K562 (cell line): ENCODE data around the gene SOAT2. TPM values are rescaled to one million over a fixed set of nuclear protein-coding genes. Genes with fewer than 3 reads are reported as not detected.

ENCODE experiments used
- CEBPG ChIP-seq, 3 experiments: fragments of 200-800 bp in 1 of 3; sonication (Bioruptor generic) in 1 of 3; sonication (generic) in 1 of 3; formaldehyde crosslinking in 1 of 3; IDR thresholded peaks in 2 of 3; conservative IDR thresholded peaks in 1 of 3; 2 replicates each; pipeline versions ENCODE4 v1.6.1 to v1.8.0; 2016 to 2022; ENCODE audit warnings: missing compliant biosample characterization in 2 of 3, missing genetic modification characterization in 2 of 3, mild to moderate bottlenecking in 1 of 3, missing genetic modification reagents in 1 of 3
- ETS2 ChIP-seq: IDR thresholded peaks from 2 replicates; pipeline ENCODE4 v1.6.1; 2016; ENCODE audit warnings: borderline replicate concordance, missing genetic modification characterization, mild to moderate bottlenecking, moderate library complexity, missing compliant biosample characterization; ENCODE audit not compliant: poor library complexity, severe bottlenecking
- KDM1A ChIP-seq, 2 experiments: fragments of 450-650 bp; IDR thresholded peaks; 2 replicates each; pipeline ENCODE4 v1.6.1; 2016; ENCODE audit warnings: mild to moderate bottlenecking in 2 of 2
- KLF1 ChIP-seq: fragments of 450-650 bp; IDR thresholded peaks from 2 replicates; pipeline ENCODE4 v1.6.1; 2016; ENCODE audit warnings: missing genetic modification characterization, missing compliant biosample characterization
- L3MBTL2 ChIP-seq: fragments of 450-650 bp; IDR thresholded peaks from 2 replicates; pipeline ENCODE4 v1.6.1; 2016; ENCODE audit warnings: mild to moderate bottlenecking, moderate library complexity
- LARP7 ChIP-seq: fragments of 450-650 bp; IDR thresholded peaks from 2 replicates; pipeline ENCODE4 v1.6.1; 2016
- NR1H2 ChIP-seq: sonication (generic); formaldehyde crosslinking; IDR thresholded peaks from 2 replicates; pipeline ENCODE4 v1.4.0; 2020; ENCODE audit warnings: mild to moderate bottlenecking, missing genetic modification reagents
- POLR2B ChIP-seq: fragments of 450-650 bp; IDR thresholded peaks from 2 replicates; pipeline ENCODE4 v1.6.1; 2018; ENCODE audit warnings: low read depth; ENCODE audit not compliant: partially characterized antibody
- SAFB2 ChIP-seq: fragments of 200-400 bp; formaldehyde crosslinking; IDR thresholded peaks from 2 replicates; pipeline ENCODE4 v1.6.1; 2018; ENCODE audit warnings: borderline replicate concordance, low read length, low read depth, moderate library complexity; ENCODE audit not compliant: severe bottlenecking
- TAF1 ChIP-seq: IDR thresholded peaks from 2 replicates; pipeline ENCODE4 v1.6.1; 2011; ENCODE audit warnings: mild to moderate bottlenecking, low read length, moderate library complexity; ENCODE audit not compliant: insufficient read depth, control insufficient read depth, severe bottlenecking; ENCODE audit errors: extremely low read depth
- ZNF696 ChIP-seq: fragments of 250-450 bp; sonication (Bioruptor Pico); conservative IDR thresholded peaks from 2 replicates; pipeline ENCODE4 v1.4.0; 2020; ENCODE audit warnings: mild to moderate bottlenecking, moderate library complexity
- polyA plus RNA-seq, 8 experiments: library from polyadenylated mRNA; depleted of rRNA in 4 of 8; stranded (reverse) in 5 of 8; unstranded in 3 of 8; fragments of >200 nt; fragmentation: Nextera tagmentation in 2 of 8; fragmentation: Illumina TruSeq in 1 of 8; extraction: Ambion mirVana in 2 of 8; extraction: Trizol in 1 of 8; gene quantifications; 2 replicates each; pipeline versions ENCODE4 v1.2.1 to v1.2.3, GENCODE V29; 2011 to 2014; ENCODE audit warnings: inconsistent platforms in 1 of 8, missing spikeins in 1 of 8
- total RNA-seq, 7 experiments: library from RNA; depleted of rRNA in 6 of 7; stranded (reverse); fragments of >200 nt in 6 of 7; fragmentation: Illumina TruSeq in 2 of 7; extraction: Trizol in 2 of 7; gene quantifications; 2 replicates each; pipeline versions ENCODE4 v1.2.1 to v1.2.3, GENCODE V29; 2011 to 2021; ENCODE audit warnings: low replicate concordance in 1 of 7
- TF ChIP-seq, protein P1 (sequence below): fragments of 450-650 bp; conservative IDR thresholded peaks from 2 replicates; pipeline ENCODE4 v1.6.1; 2016; ENCODE audit warnings: missing genetic modification characterization, low read depth, mild to moderate bottlenecking, control low read depth, missing compliant biosample characterization
- TF ChIP-seq, protein P2 (sequence below): sonication (generic); formaldehyde crosslinking; IDR thresholded peaks from 2 replicates; pipeline ENCODE4 v1.8.0; 2022; ENCODE audit warnings: mild to moderate bottlenecking, missing genetic modification reagents, borderline replicate concordance
- TF ChIP-seq, protein P3 (sequence below), 2 experiments: fragments of 450-650 bp; IDR thresholded peaks; 2 replicates each; pipeline ENCODE4 v1.6.1; 2016
- TF ChIP-seq, protein P4 (sequence below): fragments of 200-800 bp; sonication (Bioruptor generic); IDR thresholded peaks from 2 replicates; pipeline ENCODE4 v1.6.1; 2017; ENCODE audit warnings: missing genetic modification characterization, missing compliant biosample characterization
- TF ChIP-seq, protein P5 (sequence below), 2 experiments: fragments of 250-450 bp in 1 of 2; fragments of 450-650 bp in 1 of 2; sonication (Bioruptor Pico) in 1 of 2; IDR thresholded peaks; 2 replicates each; pipeline versions ENCODE4 v1.6.1 to v1.8.0; 2016 to 2021; ENCODE audit warnings: mild to moderate bottlenecking in 2 of 2, moderate library complexity in 2 of 2, missing compliant biosample characterization in 1 of 2, missing genetic modification characterization in 1 of 2
- TF ChIP-seq, protein P6 (sequence below): sonication (generic); formaldehyde crosslinking; IDR thresholded peaks from 2 replicates; pipeline ENCODE4 v1.8.0; 2022; ENCODE audit warnings: missing genetic modification reagents, mild to moderate bottlenecking, moderate library complexity, borderline replicate concordance

Gene SOAT2
- total and polyA plus RNA-seq, 9 of the 15 experiments (the other 6 are each of a cell fraction or from before 2014, with no cell fraction given), result 0.04 TPM; not detected in 8

DNA sequence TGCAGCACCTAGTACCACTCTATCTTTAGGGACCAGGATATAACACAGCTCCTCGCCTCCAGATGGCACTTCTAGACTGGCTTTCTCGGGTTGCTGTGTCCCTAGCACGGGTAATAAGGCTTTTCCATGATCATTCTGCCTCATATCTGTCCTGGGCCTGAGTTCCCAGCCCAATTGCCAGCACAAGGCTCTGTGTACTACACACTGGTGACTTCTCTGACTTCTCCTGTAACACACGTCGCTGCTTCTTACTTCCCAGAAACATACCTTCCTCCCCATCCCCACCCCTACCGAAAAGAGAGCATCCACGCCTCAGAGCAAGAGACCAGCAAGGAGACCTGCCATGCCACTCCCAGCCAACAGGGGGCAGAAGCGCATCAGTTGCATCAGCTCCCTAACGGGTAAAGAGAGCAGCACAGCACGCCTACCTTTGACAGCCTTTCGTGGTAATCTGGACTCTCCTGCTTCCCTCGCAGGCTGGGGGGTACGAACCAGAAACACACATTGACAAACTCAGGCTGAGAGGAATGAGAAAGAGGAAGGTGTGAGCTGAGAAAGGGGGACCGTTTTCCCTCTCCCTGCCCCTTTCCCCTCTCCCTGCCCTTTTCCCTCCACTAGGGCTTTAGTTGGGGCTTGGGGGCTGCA, 56.0 kb downstream of the SOAT2 start (continued):
- TF ChIP-seq, protein P1, sequence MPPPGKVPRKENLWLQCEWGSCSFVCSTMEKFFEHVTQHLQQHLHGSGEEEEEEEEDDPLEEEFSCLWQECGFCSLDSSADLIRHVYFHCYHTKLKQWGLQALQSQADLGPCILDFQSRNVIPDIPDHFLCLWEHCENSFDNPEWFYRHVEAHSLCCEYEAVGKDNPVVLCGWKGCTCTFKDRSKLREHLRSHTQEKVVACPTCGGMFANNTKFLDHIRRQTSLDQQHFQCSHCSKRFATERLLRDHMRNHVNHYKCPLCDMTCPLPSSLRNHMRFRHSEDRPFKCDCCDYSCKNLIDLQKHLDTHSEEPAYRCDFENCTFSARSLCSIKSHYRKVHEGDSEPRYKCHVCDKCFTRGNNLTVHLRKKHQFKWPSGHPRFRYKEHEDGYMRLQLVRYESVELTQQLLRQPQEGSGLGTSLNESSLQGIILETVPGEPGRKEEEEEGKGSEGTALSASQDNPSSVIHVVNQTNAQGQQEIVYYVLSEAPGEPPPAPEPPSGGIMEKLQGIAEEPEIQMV (tag), result peak; percentile 71; the same call in 1 of the 2 replicates
- TF ChIP-seq ZNF696 (CRISPR knock-in tag) (no peak), KLF1 (no peak), NR1H2 (no peak), KDM1A (IDR thresholded peaks at IDR 0.05) (peak; percentile 23 to 56; a peak in 2 of 4 replicates), TAF1 (peak; percentile 53), CEBPG (CRISPR knock-in tag; IDR thresholded peaks at IDR 0.05) (peak; percentile 99), CEBPG (tag; conservative IDR thresholded peaks at IDR 0.05 in 1 of 2, IDR thresholded peaks at IDR 0.05 in 1 of 2) (peak; percentile 83), SAFB2 (no peak), L3MBTL2 (peak; percentile 87), POLR2B (peak; percentile 43), LARP7 (peak; percentile 67; the same call in 1 of the 2 replicates), ETS2 (tag) (no peak)
- TF ChIP-seq, protein P2, sequence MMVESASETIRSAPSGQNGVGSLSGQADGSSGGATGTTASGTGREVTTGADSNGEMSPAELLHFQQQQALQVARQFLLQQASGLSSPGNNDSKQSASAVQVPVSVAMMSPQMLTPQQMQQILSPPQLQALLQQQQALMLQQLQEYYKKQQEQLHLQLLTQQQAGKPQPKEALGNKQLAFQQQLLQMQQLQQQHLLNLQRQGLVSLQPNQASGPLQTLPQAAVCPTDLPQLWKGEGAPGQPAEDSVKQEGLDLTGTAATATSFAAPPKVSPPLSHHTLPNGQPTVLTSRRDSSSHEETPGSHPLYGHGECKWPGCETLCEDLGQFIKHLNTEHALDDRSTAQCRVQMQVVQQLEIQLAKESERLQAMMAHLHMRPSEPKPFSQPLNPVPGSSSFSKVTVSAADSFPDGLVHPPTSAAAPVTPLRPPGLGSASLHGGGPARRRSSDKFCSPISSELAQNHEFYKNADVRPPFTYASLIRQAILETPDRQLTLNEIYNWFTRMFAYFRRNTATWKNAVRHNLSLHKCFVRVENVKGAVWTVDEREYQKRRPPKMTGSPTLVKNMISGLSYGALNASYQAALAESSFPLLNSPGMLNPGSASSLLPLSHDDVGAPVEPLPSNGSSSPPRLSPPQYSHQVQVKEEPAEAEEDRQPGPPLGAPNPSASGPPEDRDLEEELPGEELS (CRISPR knock-in tag), result no peak
- TF ChIP-seq, protein P3, sequence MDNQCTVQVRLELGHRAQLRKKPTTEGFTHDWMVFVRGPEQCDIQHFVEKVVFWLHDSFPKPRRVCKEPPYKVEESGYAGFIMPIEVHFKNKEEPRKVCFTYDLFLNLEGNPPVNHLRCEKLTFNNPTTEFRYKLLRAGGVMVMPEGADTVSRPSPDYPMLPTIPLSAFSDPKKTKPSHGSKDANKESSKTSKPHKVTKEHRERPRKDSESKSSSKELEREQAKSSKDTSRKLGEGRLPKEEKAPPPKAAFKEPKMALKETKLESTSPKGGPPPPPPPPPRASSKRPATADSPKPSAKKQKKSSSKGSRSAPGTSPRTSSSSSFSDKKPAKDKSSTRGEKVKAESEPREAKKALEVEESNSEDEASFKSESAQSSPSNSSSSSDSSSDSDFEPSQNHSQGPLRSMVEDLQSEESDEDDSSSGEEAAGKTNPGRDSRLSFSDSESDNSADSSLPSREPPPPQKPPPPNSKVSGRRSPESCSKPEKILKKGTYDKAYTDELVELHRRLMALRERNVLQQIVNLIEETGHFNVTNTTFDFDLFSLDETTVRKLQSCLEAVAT (IDR thresholded peaks at IDR 0.05), result peak; percentile 17 to 70; a peak in 2 of 4 replicates
- TF ChIP-seq, protein P4, sequence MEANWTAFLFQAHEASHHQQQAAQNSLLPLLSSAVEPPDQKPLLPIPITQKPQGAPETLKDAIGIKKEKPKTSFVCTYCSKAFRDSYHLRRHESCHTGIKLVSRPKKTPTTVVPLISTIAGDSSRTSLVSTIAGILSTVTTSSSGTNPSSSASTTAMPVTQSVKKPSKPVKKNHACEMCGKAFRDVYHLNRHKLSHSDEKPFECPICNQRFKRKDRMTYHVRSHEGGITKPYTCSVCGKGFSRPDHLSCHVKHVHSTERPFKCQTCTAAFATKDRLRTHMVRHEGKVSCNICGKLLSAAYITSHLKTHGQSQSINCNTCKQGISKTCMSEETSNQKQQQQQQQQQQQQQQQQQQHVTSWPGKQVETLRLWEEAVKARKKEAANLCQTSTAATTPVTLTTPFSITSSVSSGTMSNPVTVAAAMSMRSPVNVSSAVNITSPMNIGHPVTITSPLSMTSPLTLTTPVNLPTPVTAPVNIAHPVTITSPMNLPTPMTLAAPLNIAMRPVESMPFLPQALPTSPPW (CRISPR knock-in tag), result peak; percentile 33; the same call in 1 of the 2 replicates
- TF ChIP-seq, protein P5, sequence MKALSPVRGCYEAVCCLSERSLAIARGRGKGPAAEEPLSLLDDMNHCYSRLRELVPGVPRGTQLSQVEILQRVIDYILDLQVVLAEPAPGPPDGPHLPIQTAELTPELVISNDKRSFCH (CRISPR knock-in tag; IDR thresholded peaks at IDR 0.05), result no peak
- TF ChIP-seq, protein P5 (tag; IDR thresholded peaks at IDR 0.05), result 0 out of 2 replicates have a peak, but pooled peaks have one; percentile 34
- TF ChIP-seq, protein P6, sequence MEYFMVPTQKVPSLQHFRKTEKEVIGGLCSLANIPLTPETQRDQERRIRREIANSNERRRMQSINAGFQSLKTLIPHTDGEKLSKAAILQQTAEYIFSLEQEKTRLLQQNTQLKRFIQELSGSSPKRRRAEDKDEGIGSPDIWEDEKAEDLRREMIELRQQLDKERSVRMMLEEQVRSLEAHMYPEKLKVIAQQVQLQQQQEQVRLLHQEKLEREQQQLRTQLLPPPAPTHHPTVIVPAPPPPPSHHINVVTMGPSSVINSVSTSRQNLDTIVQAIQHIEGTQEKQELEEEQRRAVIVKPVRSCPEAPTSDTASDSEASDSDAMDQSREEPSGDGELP (CRISPR knock-in tag), result peak; percentile 73; the same call in 1 of the 2 replicates
